OCI-LY1 (cell line): ENCODE data around the gene RNF214.

Source experiments
- EZH2 ChIP-seq: fragments of 200-600 bp; sonication (generic), shearing (Covaris generic); IDR thresholded peaks from 2 replicates; pipeline ENCODE4 v1.8.0; 2017; ENCODE audit warnings: borderline replicate concordance, mixed run types, mild to moderate bottlenecking, antibody characterized with exemption, low read length, moderate library complexity, mixed read lengths
- TF ChIP-seq, protein P1 (sequence below): fragments of 200-600 bp; sonication (generic), shearing (Covaris generic); IDR thresholded peaks from 2 replicates; pipeline ENCODE4 v1.5.1; 2017; ENCODE audit warnings: mild to moderate bottlenecking, antibody characterized with exemption, low read length, moderate library complexity, mixed read lengths

DNA sequence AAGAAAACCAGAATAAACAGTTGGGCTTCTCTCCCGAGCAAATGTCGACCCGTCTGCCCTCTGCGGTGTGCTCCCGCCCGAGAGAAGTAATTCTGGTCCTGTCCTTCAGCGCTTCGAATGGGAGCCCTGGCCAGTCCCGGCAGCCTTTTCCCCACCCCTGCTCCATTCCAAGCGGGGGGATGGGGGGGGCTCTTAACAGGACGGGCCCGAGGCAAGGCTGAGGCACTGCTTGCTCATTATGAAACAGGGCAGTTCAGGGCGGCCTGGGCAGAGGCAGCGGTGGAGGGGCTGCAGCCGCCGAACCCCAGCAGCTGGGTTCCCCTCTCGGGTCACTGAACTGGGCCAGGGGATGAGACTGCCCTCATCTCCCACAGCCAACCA lies 67.8 kb downstream of the RNF214 start:
- TF ChIP-seq, protein P1, sequence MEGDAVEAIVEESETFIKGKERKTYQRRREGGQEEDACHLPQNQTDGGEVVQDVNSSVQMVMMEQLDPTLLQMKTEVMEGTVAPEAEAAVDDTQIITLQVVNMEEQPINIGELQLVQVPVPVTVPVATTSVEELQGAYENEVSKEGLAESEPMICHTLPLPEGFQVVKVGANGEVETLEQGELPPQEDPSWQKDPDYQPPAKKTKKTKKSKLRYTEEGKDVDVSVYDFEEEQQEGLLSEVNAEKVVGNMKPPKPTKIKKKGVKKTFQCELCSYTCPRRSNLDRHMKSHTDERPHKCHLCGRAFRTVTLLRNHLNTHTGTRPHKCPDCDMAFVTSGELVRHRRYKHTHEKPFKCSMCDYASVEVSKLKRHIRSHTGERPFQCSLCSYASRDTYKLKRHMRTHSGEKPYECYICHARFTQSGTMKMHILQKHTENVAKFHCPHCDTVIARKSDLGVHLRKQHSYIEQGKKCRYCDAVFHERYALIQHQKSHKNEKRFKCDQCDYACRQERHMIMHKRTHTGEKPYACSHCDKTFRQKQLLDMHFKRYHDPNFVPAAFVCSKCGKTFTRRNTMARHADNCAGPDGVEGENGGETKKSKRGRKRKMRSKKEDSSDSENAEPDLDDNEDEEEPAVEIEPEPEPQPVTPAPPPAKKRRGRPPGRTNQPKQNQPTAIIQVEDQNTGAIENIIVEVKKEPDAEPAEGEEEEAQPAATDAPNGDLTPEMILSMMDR, result no peak
- TF ChIP-seq EZH2, result no peak
